ENCODE measurements around the gene MCUB. TPM values are rescaled to one million over a fixed set of nuclear protein-coding genes. Genes with fewer than 3 reads are reported as not detected.

MCUB gene
- total RNA-seq, 1 experiment from 2014 or later, result 14.8 TPM

DNA sequence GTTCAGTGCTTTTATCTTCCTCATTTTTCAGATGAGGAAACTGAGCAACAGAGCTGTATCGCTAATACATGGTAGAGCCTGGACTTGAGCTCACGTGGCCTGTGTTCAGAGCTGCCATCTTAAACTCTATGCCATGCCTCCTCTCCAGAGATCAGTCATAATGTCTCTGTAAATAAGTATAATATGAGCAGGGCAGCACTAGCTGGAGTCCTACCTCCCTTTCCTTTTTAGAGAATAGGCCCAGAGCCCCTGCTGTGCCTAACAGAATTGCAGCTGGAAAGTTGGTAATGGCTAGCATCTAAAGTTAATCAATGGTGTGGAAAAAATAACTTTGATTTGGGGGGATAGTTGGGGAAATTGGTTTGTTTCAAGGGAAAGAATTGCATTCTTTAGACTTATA, 122.8 kb downstream of the MCUB start:
- no peak overlapping the region for H2AK5ac ChIP-seq (ENCODE audit: insufficient read length, low read length)
- no peak overlapping the region for H3T11ph ChIP-seq (ENCODE audit: low read length)
- H3K27me3 Mint-ChIP-seq (ENCODE audit: low read depth), result no peaks in the 10 kb centered on the region
- H3K4me1 Mint-ChIP-seq, result peaks cover 28 to 35% of the 10 kb centered on the region in 2 experiments
- H3K9ac ChIP-seq (ENCODE audit: extremely low read depth, insufficient read length, low read length), result no peak overlapping the region
- H2BK12ac ChIP-seq (ENCODE audit: insufficient read length, low read depth, low read length), result no peak overlapping the region
- no peaks in the 10 kb centered on the region for H3K79me2 ChIP-seq (ENCODE audit: insufficient read depth, low read length)
- no peak overlapping the region for H3K23ac ChIP-seq (ENCODE audit: insufficient read length, low read depth, low read length)
- H2AFZ ChIP-seq (ENCODE audit: low read length), result no peak overlapping the region
- no peak overlapping the region for H3K4me2 ChIP-seq (ENCODE audit: insufficient read depth, insufficient read length, low read length)
- H3K79me1 ChIP-seq (ENCODE audit: insufficient read depth, low read depth, low read length, poor library complexity, severe bottlenecking), result no peaks in the 10 kb centered on the region
- peak overlapping the region in 1 of 3 experiments; percentile 11; a peak in 1 of 7 replicates for H3K27ac Mint-ChIP-seq
- H2BK5ac ChIP-seq (ENCODE audit: insufficient read length, low read length), result no peak overlapping the region
- no peak overlapping the region for H3K4ac ChIP-seq (ENCODE audit: low read depth, low read length)
- no peaks in the 10 kb centered on the region for H3K23me2 ChIP-seq (ENCODE audit: insufficient read length, low read depth, low read length, poor library complexity, severe bottlenecking)
- H3K9me3 ChIP-seq (ENCODE audit: control insufficient read depth, low read depth, low read length), result no peaks in the 10 kb centered on the region
- no peaks in the 10 kb centered on the region for H4K20me1 ChIP-seq (ENCODE audit: control insufficient read depth, insufficient read depth, insufficient read length)
- WGBS (ENCODE audit: extremely low coverage, insufficient read length, low lambda C conversion rate), result no CpG with 5 or more reads among the region's 2 CpGs
- H3K14ac ChIP-seq (ENCODE audit: insufficient read depth, low read length), result no peak overlapping the region
- no peak overlapping the region for H4K5ac ChIP-seq (ENCODE audit: insufficient read length, low read depth, low read length)
- no peaks in the 10 kb centered on the region for H3K27me3 ChIP-seq (ENCODE audit: insufficient read depth, low read length)
- no peak overlapping the region for H4K91ac ChIP-seq (ENCODE audit: insufficient read length, low read depth, low read length)
- H4K8ac ChIP-seq (replicated peaks; ENCODE audit: insufficient read length, low read depth, low read length), result no peak overlapping the region
- H3K4me3 Mint-ChIP-seq, result no peak overlapping the region; a peak in 1 of 5 replicates
- DNase-seq, result no peak
- H2BK20ac ChIP-seq (ENCODE audit: low read depth, low read length, poor library complexity, severe bottlenecking), result no peak overlapping the region
- H3K9me3 Mint-ChIP-seq, result peaks cover 16 to 20% of the 10 kb centered on the region in 2 experiments
- H3K36me3 Mint-ChIP-seq (ENCODE audit: insufficient read depth in 1 of 3, low read depth in 3 of 3), result peaks cover 18 to 40% (median 37%) of the 10 kb centered on the region in 3 experiments
- no peak overlapping the region for H3K18ac ChIP-seq (ENCODE audit: insufficient read length, low read depth, low read length)
- TF ChIP-seq, protein P1, sequence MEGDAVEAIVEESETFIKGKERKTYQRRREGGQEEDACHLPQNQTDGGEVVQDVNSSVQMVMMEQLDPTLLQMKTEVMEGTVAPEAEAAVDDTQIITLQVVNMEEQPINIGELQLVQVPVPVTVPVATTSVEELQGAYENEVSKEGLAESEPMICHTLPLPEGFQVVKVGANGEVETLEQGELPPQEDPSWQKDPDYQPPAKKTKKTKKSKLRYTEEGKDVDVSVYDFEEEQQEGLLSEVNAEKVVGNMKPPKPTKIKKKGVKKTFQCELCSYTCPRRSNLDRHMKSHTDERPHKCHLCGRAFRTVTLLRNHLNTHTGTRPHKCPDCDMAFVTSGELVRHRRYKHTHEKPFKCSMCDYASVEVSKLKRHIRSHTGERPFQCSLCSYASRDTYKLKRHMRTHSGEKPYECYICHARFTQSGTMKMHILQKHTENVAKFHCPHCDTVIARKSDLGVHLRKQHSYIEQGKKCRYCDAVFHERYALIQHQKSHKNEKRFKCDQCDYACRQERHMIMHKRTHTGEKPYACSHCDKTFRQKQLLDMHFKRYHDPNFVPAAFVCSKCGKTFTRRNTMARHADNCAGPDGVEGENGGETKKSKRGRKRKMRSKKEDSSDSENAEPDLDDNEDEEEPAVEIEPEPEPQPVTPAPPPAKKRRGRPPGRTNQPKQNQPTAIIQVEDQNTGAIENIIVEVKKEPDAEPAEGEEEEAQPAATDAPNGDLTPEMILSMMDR (conservative IDR thresholded peaks at IDR 0.05), result no peak
- no peak overlapping the region for H2BK120ac ChIP-seq (ENCODE audit: low read depth, low read length, poor library complexity, severe bottlenecking)
- peaks cover 3% of the 10 kb centered on the region for H3K4me1 ChIP-seq (ENCODE audit: insufficient read depth, low read length)
- no peak overlapping the region for H3K56ac ChIP-seq (ENCODE audit: insufficient read length, low read depth, low read length)
- H2BK15ac ChIP-seq (ENCODE audit: low read depth, low read length), result no peak overlapping the region
- H3K27ac ChIP-seq (ENCODE audit: insufficient read length, low read depth, low read length), result no peak overlapping the region

All from H9 (cell line).